ENCODE measurements around the gene DAB2IP. TPM values are rescaled to one million over a fixed set of nuclear protein-coding genes. Genes with fewer than 3 reads are reported as not detected.

The DAB2IP gene
- total and polyA plus RNA-seq, 2 experiments from 2014 or later = 8.9 to 42.8 TPM

GRCh38 chr9:121699571-121700164 is 48.2 kb downstream of the DAB2IP start:
- H2AFZ ChIP-seq = peak overlapping the region; percentile 69; the same call in 1 of the 2 replicates
- TF ChIP-seq EZH2 (IDR thresholded peaks at IDR 0.05; ENCODE audit: low read depth, unreplicated experiment) (no peak), CTCF (conservative IDR thresholded peaks at IDR 0.05; ENCODE audit: low read depth in 2 of 2) (no peak), NANOG (IDR thresholded peaks at IDR 0.05; ENCODE audit: borderline replicate concordance) (no peak), ETS1 (IDR thresholded peaks at IDR 0.05) (no peak), ZNF331 (CRISPR knock-in tag; IDR thresholded peaks at IDR 0.05; ENCODE audit: low read depth) (no peak), ZNF114 (CRISPR knock-in tag; IDR thresholded peaks at IDR 0.05) (no peak), POLR2AphosphoS5 (IDR thresholded peaks at IDR 0.05; ENCODE audit: low read depth) (no peak), CREB1 (CRISPR knock-in tag; IDR thresholded peaks at IDR 0.05; ENCODE audit: low read depth) (no peak), JUNB (IDR thresholded peaks at IDR 0.05; ENCODE audit: unreplicated experiment) (no peak), ZNF462 (CRISPR knock-in tag; IDR thresholded peaks at IDR 0.05) (no peak), REST (IDR thresholded peaks at IDR 0.05; ENCODE audit: unreplicated experiment) (no peak), STAT1 (IDR thresholded peaks at IDR 0.05; ENCODE audit: unreplicated experiment) (no peak), EZH2phosphoT487 (IDR thresholded peaks at IDR 0.05; ENCODE audit: unreplicated experiment) (no peak)
- no peaks in the 10 kb centered on the region for H3K9me2 ChIP-seq (ENCODE audit: insufficient read depth)
- H3F3A ChIP-seq (replicated peaks; ENCODE audit: low read depth) = no peaks in the 10 kb centered on the region; the same call in 1 of the 2 replicates
- peak overlapping the region; percentile 78 for H3K4me3 ChIP-seq
- H3K27me3 ChIP-seq (ENCODE audit: insufficient read depth) = no peaks in the 10 kb centered on the region
- H3K4me1 ChIP-seq (ENCODE audit: insufficient read depth) = peaks cover 27% of the 10 kb centered on the region
- no peak overlapping the region for H3K27ac Mint-ChIP-seq
- H3K27me3 Mint-ChIP-seq (ENCODE audit: insufficient read depth, low read depth, poor library complexity) = peaks cover 5% of the 10 kb centered on the region
- ATAC-seq (peak; percentile 7), DNase-seq (ENCODE audit: low spot score) (peak; percentile 48)
- H3K27ac ChIP-seq (ENCODE audit: low read depth) = no peak overlapping the region
- peak overlapping the region; percentile 94 for H3K4me2 ChIP-seq
- peaks cover 55% of the 10 kb centered on the region for H4K20me1 ChIP-seq (replicated peaks; ENCODE audit: insufficient read depth)
- H3K4me3 Mint-ChIP-seq = peak overlapping the region; percentile 75
- peaks cover 36% of the 10 kb centered on the region for H3K4me1 Mint-ChIP-seq
- H3K36me3 ChIP-seq (ENCODE audit: insufficient read depth) = no peaks in the 10 kb centered on the region
- no peaks in the 10 kb centered on the region; the same call in 2 of the 3 replicates for H3K9me3 Mint-ChIP-seq
- peaks cover 39% of the 10 kb centered on the region for H3K79me2 ChIP-seq (replicated peaks; ENCODE audit: insufficient read depth)
- peaks cover 4% of the 10 kb centered on the region; the same call in 1 of the 3 replicates for H3K36me3 Mint-ChIP-seq (ENCODE audit: low read depth)

Data from GM23338 (cell line).